ENCODE results near the gene SUPT20H.
A peak's percentile ranks its signal among the peaks of the same experiment; 100 is the strongest.
"Not testable (repeated sequence)": the region's sequence is repeated elsewhere in the genome, so short reads cannot be mapped to it uniquely, and the experiment has no call there.

The SUPT20H gene

GRCh38 chr13:37069597-37070103, 10.2 kb upstream of the SUPT20H start:
- DNase-seq, result no peak

- DNase-seq, result no peak
Measured at GRCh38 chr13:37068962-37069361, 9.5 kb upstream of the SUPT20H start.

GRCh38 chr13:37067874-37068273, 8.4 kb upstream of the SUPT20H start:
- DNase-seq, result no peak

- no peak for DNase-seq
Measured at GRCh38 chr13:37065890-37066526, 6.5 kb upstream of the SUPT20H start.

- no peak for DNase-seq
Measured at GRCh38 chr13:37059848-37060192, 332 bp upstream of the SUPT20H start.

- not testable (repeated sequence) for DNase-seq
Measured at GRCh38 chr13:37056228-37056627, 3.3 kb downstream of the SUPT20H start.

GRCh38 chr13:37053111-37053510, 6.4 kb downstream of the SUPT20H start:
- not testable (repeated sequence) for DNase-seq

GRCh38 chr13:37049810-37050209, 9.7 kb downstream of the SUPT20H start:
- no peak for DNase-seq

- no peak for DNase-seq
Measured at GRCh38 chr13:37047846-37048245, 11.6 kb downstream of the SUPT20H start.

GRCh38 chr13:37047032-37047431, 12.5 kb downstream of the SUPT20H start:
- no peak for DNase-seq

GRCh38 chr13:37046062-37046461, 13.4 kb downstream of the SUPT20H start:
- DNase-seq, result no peak

- DNase-seq, result no peak
Measured at GRCh38 chr13:37040789-37041188, 18.7 kb downstream of the SUPT20H start.

GRCh38 chr13:37039896-37040295, 19.6 kb downstream of the SUPT20H start:
- no peak for DNase-seq

GRCh38 chr13:37037241-37037640, 22.2 kb downstream of the SUPT20H start:
- DNase-seq, result no peak

- DNase-seq, result no peak
Measured at GRCh38 chr13:37029617-37030016, 29.9 kb downstream of the SUPT20H start.

GRCh38 chr13:37027639-37028038, 31.8 kb downstream of the SUPT20H start:
- no peak for DNase-seq

- no peak for DNase-seq
Measured at GRCh38 chr13:37026771-37027170, 32.7 kb downstream of the SUPT20H start.

- DNase-seq, result no peak
Measured at GRCh38 chr13:37023871-37024270, 35.6 kb downstream of the SUPT20H start.

GRCh38 chr13:37014609-37015008, 44.9 kb downstream of the SUPT20H start:
- DNase-seq, result no peak

GRCh38 chr13:37011788-37012187, 47.7 kb downstream of the SUPT20H start:
- no peak for DNase-seq

GRCh38 chr13:37011002-37011401, 48.5 kb downstream of the SUPT20H start:
- DNase-seq, result no peak

GRCh38 chr13:37010424-37010823, 49.1 kb downstream of the SUPT20H start:
- no peak for DNase-seq

- DNase-seq, result no peak
Measured at GRCh38 chr13:37009692-37010091, 49.8 kb downstream of the SUPT20H start.

GRCh38 chr13:37001921-37002250, 57.6 kb downstream of the SUPT20H start:
- DNase-seq, result no peak

- DNase-seq, result peak; percentile 25
Measured at GRCh38 chr13:36999054-36999714, 60.3 kb downstream of the SUPT20H start, which contains the start of gene ALG5. TSS of gene ALG5 (minus strand) at chr13:36999340. CDS start at chr13:36999300, 40 bp downstream.

Measured in SHP77 treated with DMSO at 0.1 percent for 48 hours (cell line).